CD4-positive, alpha-beta T cell treated with Interleukin-15 for 4 hours (primary cell): Measurements from ENCODE around the gene CSNK1D.
A peak's percentile ranks its signal among the peaks of the same experiment; 100 is the strongest.

Experiments
- DNase-seq: peaks from one replicate; pipeline ENCODE4 v3.0.0-alpha.2; 2020; ENCODE audit warnings: low spot score

Gene CSNK1D

DNA sequence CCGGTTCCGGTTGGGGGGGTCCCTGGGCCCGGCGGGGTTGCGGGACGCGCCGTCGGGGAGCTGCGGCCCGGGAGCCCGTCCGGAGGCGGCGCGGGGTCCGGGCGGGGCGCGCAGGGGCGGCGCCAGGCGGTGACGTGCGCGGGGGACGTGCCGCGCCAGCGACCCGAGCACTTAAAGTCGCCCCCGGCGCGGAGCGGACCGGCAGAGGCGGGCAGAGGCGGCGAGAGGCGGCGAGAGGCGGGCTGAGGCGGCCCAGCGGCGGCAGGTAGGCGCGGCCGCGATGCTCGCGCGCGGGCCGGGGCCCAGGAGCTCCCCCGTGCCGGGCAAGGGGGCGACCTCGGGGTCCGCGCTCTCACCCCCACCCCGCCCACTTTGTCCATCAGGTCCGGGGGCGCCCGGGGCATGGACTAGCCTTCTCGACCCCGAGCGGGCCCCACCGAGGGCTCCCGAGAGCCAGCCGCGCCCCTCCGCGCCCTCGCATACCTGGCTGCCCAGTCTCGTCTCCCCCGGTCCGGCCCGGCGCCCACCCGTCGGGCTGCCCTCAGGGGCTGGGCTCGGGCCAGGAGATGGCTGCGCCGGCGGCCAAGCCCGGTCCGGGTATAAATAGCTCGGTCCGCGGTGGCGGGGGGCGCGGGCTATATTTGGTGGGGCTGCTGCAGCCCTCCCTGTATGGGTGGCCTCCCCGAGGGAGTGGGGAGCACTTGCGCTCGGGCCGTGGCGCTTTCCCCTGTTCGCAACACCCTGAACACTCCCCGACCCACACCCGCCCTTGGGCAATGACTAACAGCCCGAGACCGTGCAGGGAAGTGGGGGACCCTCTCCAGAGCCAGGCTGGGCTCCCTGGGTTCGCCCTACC lies 44.4 kb downstream of the CSNK1D start, which contains the start of gene SLC16A3:
TSS of gene SLC16A3 (plus strand) at position 201 of the 856 bp plus-strand sequence. CDS start 6,967 bp downstream, outside the sequence.
- DNase-seq, result peak; percentile 66

- peak; percentile 56 for DNase-seq
Observed at GRCh38 chr17:82228278-82228841, 45.1 kb downstream of the CSNK1D start.

DNA sequence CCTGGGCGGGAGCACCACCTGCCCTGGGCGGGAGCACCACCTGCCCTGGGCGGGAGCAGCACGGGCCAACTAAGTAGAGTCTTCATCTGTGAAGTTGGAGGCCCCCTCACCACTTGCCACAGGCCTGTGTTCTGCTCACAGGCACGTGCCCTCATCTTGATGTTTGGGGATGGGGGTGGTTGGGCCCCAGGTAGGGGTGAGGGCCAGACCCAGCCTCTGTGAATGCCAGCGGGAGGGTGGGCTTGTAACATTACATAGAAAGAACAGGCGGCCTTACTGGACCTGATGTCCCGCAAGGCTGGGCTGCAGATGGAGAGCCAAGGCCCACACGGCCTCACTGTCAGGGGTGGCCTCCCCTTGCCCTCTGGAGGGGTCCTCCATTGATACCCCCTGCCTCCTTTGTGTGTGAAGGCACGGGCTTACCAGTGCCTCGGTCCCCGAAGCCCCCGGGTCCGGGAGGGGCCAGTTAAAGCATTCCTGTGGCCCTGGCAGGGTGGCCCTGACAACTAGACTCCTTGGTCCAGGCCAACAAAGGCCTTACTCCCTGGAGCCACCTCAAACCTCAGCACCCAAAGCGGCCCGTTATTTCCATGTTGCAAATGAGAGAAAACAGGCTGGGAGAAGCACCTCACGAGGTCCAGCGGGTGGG lies 45.7 kb downstream of the CSNK1D start:
- no peak for DNase-seq

- DNase-seq, result no peak
Observed at GRCh38 chr17:82226809-82227628, 46.5 kb downstream of the CSNK1D start.

- no peak for DNase-seq
Observed at GRCh38 chr17:82226146-82226808, 47.2 kb downstream of the CSNK1D start.

- DNase-seq, result no peak
Observed at GRCh38 chr17:82225368-82226029, 48.0 kb downstream of the CSNK1D start.

DNA sequence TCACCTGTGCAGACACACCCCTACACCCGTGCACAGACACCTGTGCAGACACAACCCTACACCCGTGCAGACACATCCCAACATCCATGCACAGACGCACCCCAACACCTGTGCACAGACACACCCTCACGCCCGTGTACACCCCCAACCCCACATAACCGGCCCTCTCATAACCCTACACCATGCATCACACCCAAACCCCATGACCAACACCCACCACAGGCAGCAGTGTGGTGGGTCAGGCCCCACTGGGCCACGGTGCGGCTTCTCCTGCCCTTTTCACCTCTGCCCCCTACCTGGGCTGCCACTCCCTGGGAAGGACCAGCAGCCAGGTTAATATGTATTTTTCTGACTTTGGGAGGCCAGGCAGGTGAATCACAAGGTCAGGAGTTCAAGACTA lies 48.8 kb downstream of the CSNK1D start:
- no peak for DNase-seq

DNA sequence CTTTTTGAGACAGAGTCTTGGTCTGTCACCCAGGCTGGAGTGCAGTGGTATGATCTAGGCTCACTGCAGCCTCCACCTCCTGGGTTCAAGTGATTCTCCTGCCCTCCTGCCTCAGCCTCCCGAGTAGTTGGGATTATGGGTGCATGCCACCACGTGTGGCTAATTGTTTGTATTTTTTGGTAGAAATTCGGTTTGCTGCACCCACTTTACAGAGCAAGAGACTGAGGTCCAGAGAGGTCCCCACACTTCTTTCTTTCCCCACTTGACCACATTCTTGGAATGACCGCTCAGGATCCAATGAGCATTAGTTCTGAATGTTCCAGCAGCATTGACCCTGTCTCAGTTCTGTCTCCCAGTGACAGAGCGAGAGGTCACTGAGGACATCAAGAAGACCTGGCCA lies 50.0 kb downstream of the CSNK1D start:
- no peak for DNase-seq

DNA sequence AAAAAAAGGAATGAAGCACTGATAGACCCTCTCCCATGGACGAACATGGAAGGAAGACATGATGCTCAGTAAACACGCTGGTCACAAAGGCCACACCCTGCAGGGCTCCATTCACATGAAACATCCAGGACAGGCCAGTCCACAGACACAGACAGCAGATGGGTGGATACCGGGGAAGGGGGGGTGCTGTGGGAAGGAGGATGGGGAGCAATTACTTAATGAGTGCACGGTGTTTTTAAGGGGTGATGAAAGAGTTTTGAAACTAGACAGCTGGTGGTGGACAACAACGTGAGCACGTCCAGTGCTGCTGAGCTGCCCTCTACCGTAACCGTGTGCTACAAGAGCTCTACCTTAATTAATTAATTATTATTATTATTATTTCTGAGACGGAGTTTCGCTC lies 50.7 kb downstream of the CSNK1D start:
- no peak for DNase-seq

DNA sequence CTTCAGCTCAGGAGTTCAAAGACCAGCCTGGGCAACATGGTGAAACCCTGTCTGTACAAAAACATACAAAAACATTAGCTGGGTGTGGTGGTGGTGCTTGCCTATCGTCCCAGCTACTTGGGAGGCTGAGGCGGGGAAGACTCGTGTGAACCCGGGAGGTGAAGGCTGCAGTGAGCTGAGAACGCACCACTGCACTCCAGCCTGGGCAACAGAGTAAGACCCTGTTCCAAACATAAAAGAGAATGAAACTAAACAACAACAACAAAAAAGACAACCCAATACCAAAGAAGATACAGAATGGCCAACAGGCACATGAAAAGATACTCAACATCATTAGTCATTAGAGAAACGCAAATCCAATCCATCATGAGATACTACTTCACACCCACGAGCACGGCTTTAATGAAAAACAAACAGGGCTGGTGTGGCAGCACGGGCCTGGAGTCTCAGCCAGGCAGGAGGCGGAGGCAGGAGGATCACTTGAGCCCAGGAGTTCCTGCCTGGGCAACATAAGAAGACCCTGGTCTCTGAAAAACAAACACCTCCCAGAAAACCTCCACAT lies 52.1 kb downstream of the CSNK1D start:
- no peak for DNase-seq

DNA sequence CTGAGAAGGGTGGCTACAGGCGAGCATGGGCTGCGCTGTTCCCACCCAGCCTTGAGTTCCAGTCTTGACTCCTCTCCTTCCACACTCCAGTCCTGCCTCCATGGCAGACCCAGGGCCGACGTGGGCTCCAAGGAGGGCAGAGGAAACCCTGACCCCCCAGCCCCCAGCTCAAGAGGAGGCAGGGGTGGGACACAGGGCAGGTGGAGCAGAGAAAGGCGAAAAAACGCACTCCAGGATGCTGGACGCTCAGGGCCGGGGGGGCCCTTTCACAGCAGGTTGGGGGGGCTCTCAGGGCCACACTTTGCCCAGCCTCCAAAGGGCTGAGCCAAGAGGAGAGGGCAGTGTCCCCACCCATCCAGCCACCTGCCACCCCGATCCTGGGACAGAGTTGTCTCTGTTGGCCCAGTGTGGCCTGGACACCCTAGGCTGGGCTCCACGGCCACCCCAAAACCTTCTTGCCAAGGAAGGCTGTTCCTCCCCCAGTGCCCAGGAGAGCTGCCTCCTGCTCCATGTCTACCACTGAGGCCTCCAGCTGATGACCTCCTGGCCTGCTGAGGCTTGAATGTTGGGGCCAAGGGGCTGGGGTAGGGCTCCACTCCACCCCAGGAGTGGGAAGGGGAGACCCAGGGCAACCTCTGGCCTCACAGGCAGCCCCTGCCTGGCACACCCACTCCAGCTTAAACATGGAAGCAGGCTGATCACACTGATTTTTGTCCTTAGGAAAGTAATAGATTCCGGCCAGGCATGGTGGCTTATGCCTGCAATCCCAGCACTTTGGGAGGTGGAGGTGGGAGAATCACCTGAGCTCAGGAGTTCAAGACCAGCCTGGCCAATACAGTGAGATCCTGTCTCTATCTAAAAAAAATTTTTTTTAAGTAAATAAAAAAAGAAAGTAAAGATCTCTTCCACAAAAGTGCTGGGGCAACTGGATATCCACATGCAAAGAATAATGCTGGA lies 53.5 kb downstream of the CSNK1D start:
- no peak for DNase-seq

GRCh38 chr17:82219083-82219482 lies 54.4 kb downstream of the CSNK1D start:
- DNase-seq, result no peak

GRCh38 chr17:82218349-82219075 lies 55.0 kb downstream of the CSNK1D start:
- no peak for DNase-seq

GRCh38 chr17:82217530-82218204 lies 55.8 kb downstream of the CSNK1D start:
- no peak for DNase-seq

DNA sequence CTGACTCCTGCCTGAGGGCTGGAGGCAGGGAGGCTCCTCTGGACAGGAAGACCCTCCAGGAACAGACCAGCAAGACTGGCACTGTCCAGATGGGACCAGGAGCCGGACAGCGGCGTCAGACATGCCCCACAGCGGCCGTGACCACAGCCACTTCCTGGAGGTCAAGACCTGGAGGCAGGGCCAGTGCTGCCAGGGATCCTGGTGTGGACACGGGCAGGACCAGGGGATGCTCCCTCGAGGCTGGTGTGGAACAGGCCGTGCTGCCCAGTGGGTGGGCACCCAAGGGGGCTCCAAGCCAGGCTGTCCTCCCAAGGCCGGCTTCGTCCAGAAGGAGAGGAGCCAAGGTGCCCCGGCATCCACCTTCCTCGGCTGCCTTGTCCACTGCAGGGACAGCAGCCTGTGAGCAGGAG lies 56.4 kb downstream of the CSNK1D start:
- no peak for DNase-seq

GRCh38 chr17:82216301-82217119 lies 57.0 kb downstream of the CSNK1D start:
- DNase-seq, result peak; percentile 47

DNA sequence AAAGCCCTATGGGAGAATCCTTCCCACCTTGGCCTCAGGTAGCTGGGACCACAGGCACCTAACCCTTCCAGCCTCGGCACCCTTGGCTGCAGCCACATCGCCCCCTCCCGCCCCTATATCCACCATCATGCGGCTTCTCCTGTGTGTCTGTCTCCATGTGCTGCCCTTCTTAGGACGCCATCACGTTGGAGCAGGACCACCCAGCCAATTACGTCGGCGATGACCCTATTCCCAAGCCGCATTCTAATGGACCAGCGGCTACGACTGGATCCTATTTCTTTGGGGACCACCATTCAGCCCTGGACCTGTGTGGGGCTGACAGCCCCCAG lies 57.6 kb downstream of the CSNK1D start:
- DNase-seq, result no peak
